Measurements from ENCODE around the gene FILIP1.
"Not testable (repeated sequence)": the region's sequence is repeated elsewhere in the genome, so short reads cannot be mapped to it uniquely, and the experiment has no call there.

Gene FILIP1

DNA sequence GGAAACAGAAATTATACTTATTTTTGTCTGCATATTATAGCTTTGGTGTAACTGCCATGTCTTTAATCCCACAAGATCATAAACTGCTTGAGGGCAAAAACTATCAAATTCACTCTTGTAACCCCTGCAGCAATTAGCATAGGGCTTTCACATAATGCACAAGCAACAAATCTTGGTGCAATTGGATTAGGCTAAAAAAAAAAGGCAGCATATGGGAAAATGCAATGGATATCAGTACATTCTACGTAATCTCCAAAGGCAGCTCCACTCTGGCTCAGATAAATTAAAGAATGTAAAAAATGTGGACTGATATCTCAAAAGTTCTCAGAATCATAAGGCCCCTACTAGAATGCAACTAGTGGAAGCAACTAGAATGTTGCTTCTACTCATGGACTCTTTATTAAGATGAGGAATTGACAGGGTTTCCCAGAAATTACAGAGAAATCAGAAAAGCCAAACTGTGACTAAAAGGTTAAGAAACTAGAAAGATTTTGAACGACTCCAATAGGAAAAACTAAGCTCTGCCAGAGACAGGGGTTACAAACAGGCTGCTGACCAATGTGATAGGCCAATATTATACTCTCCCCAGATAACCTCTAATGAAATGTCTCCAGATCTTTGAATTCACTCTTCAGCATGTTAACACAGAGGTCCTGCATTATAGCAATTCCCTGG lies 55.0 kb downstream of the FILIP1 start:
- Histone ChIP-seq H3K9ac (ENCODE audit: low read length) (no peak overlapping the region), H3K27ac (ENCODE audit: low read length) (no peak overlapping the region), H3K36me3 (replicated peaks; ENCODE audit: low read depth, low read length) (no peaks in the 10 kb centered on the region)

DNA sequence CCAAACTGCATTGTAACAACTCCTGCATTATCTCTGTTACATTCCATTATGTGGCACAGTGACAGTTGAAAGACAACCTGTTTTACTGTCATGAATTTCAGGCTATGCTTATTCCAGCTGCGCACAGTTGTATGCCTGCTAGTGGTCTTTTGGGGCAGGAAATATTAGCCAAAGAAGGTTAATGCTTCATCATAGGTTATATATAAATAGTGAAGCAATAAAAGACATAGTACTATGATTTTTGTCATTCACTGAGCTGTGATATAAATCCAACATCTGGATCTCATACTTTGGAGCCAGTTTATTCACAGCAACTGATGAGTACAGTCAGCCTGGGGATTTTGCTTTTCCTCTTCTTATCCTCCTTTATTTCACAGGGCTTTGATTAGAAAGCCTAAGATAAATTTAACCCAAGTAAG lies 55.6 kb downstream of the FILIP1 start:
- H2AFZ ChIP-seq (ENCODE audit: low read depth, low read length), result no peak overlapping the region
- TF ChIP-seq EZH2phosphoT487 (IDR thresholded peaks at IDR 0.05; ENCODE audit: low read depth), result no peak
- TF ChIP-seq, protein P1, sequence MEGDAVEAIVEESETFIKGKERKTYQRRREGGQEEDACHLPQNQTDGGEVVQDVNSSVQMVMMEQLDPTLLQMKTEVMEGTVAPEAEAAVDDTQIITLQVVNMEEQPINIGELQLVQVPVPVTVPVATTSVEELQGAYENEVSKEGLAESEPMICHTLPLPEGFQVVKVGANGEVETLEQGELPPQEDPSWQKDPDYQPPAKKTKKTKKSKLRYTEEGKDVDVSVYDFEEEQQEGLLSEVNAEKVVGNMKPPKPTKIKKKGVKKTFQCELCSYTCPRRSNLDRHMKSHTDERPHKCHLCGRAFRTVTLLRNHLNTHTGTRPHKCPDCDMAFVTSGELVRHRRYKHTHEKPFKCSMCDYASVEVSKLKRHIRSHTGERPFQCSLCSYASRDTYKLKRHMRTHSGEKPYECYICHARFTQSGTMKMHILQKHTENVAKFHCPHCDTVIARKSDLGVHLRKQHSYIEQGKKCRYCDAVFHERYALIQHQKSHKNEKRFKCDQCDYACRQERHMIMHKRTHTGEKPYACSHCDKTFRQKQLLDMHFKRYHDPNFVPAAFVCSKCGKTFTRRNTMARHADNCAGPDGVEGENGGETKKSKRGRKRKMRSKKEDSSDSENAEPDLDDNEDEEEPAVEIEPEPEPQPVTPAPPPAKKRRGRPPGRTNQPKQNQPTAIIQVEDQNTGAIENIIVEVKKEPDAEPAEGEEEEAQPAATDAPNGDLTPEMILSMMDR (IDR thresholded peaks at IDR 0.05; ENCODE audit: low read depth, low read length), result no peak
- no peak overlapping the region for H3K4me2 ChIP-seq (ENCODE audit: low read length)
- H3K79me2 ChIP-seq (ENCODE audit: low read length), result no peaks in the 10 kb centered on the region
- no peaks in the 10 kb centered on the region for H3K27me3 ChIP-seq (ENCODE audit: low read depth, low read length)
- no peak overlapping the region for H3K9ac ChIP-seq (ENCODE audit: low read length)
- H3K36me3 ChIP-seq (replicated peaks; ENCODE audit: low read depth, low read length), result no peaks in the 10 kb centered on the region
- H4K20me1 ChIP-seq (ENCODE audit: insufficient read depth, low read length), result no peaks in the 10 kb centered on the region
- no peaks in the 10 kb centered on the region for H3K4me1 ChIP-seq (ENCODE audit: low read length)
- no peaks in the 10 kb centered on the region for H3K9me3 ChIP-seq (ENCODE audit: insufficient read depth, low read length)
- no peak overlapping the region for H3K27ac ChIP-seq (ENCODE audit: low read length)
- H3K4me3 ChIP-seq (ENCODE audit: low read length), result no peak overlapping the region

More for the DNA sequence above, 55.0 kb downstream of the FILIP1 start:
- Histone ChIP-seq H3K27me3 (ENCODE audit: low read depth, low read length) (no peaks in the 10 kb centered on the region), H3K4me1 (ENCODE audit: low read length) (no peaks in the 10 kb centered on the region), H3K79me2 (ENCODE audit: low read length) (no peaks in the 10 kb centered on the region), H3K4me3 (ENCODE audit: low read length) (no peak overlapping the region), H3K4me2 (ENCODE audit: low read length) (no peak overlapping the region), H4K20me1 (ENCODE audit: insufficient read depth, low read length) (no peaks in the 10 kb centered on the region), H3K9me3 (ENCODE audit: insufficient read depth, low read length) (no peaks in the 10 kb centered on the region), H2AFZ (ENCODE audit: low read depth, low read length) (no peak overlapping the region)
- no peak for TF ChIP-seq EZH2phosphoT487 (IDR thresholded peaks at IDR 0.05; ENCODE audit: low read depth)
- TF ChIP-seq, protein P1 (IDR thresholded peaks at IDR 0.05; ENCODE audit: low read depth, low read length), result no peak

DNA sequence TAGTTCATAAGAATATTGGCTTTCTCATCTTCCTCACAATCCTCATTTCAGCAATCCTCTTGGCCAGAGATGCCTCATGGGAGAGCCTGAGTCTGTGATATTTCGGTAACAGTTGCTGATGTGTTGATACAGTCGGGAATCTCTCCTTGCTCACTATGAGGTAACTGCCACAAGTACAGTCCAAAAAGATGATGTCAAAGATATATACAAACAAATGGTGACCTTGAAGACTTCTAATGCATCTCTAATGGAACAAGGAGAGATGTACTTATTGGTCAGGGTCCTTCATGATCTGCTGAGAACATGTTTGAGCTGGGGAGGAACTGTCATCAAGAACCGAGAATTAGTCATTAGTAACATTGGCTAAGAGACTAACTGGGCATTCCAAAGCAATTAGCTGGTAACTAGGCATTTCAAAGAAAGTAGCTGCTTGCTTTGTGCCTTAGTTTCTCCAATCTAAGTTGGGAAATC lies 56.1 kb downstream of the FILIP1 start:
- Histone ChIP-seq H3K4me3 (ENCODE audit: low read length) (no peak overlapping the region), H3K9ac (ENCODE audit: low read length) (no peak overlapping the region), H3K9me3 (ENCODE audit: insufficient read depth, low read length) (no peaks in the 10 kb centered on the region), H3K27ac (ENCODE audit: low read length) (no peak overlapping the region), H2AFZ (ENCODE audit: low read depth, low read length) (no peak overlapping the region), H3K27me3 (ENCODE audit: low read depth, low read length) (no peaks in the 10 kb centered on the region), H3K79me2 (ENCODE audit: low read length) (no peaks in the 10 kb centered on the region), H3K4me2 (ENCODE audit: low read length) (no peak overlapping the region), H3K36me3 (replicated peaks; ENCODE audit: low read depth, low read length) (no peaks in the 10 kb centered on the region), H3K4me1 (ENCODE audit: low read length) (no peaks in the 10 kb centered on the region), H4K20me1 (ENCODE audit: insufficient read depth, low read length) (no peaks in the 10 kb centered on the region)
- TF ChIP-seq EZH2phosphoT487 (IDR thresholded peaks at IDR 0.05; ENCODE audit: low read depth), result no peak
- TF ChIP-seq, protein P1 (IDR thresholded peaks at IDR 0.05; ENCODE audit: low read depth, low read length), result no peak

DNA sequence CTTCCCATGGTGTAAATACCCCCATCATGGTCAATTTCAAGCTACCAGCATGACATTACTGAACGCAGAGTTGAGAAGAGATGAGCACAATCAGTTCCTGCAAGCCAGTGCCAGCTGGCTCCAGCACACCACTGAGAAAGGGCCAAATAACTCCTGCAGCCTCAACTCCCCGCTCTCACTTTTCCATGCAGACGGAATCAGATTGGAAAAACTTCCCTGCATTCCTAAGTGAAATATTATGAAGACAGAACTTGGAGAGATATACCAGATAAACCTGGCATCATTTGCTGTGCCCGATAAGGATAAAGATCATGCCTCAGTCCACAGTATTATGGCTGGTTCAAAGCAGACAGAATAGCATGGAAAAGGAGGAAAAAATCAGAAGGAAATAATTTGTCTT lies 56.7 kb downstream of the FILIP1 start:
- H3K4me2 ChIP-seq (ENCODE audit: low read length), result no peak overlapping the region
- TF ChIP-seq, protein P1 (IDR thresholded peaks at IDR 0.05; ENCODE audit: low read depth, low read length), result no peak
- TF ChIP-seq EZH2phosphoT487 (IDR thresholded peaks at IDR 0.05; ENCODE audit: low read depth), result no peak

DNA sequence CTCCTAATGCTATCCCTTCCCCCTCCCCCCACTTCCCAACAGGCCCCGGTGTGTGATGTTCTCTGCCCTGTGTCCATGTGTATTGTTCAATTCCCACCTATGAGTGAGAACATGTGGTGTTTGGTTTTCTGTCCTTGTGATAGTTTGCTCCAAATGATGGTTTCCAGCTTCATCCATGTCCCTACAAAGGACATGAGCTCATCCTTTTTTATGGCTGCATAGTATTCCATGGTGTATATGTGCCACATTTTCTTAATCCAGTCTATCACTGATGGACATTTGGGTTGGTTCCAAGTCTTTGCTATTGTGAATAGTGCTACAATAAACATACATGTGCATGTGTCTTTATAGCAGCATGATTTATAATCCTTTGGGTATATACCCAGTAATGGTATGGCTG lies 60.8 kb downstream of the FILIP1 start:
- not testable (repeated sequence) for H3K9me3 ChIP-seq (ENCODE audit: insufficient read depth, low read length); H2AFZ ChIP-seq (ENCODE audit: low read depth, low read length); H3K27me3 ChIP-seq (ENCODE audit: low read depth, low read length); H4K20me1 ChIP-seq (ENCODE audit: insufficient read depth, low read length); H3K27ac ChIP-seq (ENCODE audit: low read length); H3K4me2 ChIP-seq (ENCODE audit: low read length); H3K4me1 ChIP-seq (ENCODE audit: low read length); H3K79me2 ChIP-seq (ENCODE audit: low read length); H3K4me3 ChIP-seq (ENCODE audit: low read length); H3K36me3 ChIP-seq (replicated peaks; ENCODE audit: low read depth, low read length); H3K9ac ChIP-seq (ENCODE audit: low read length)

More for the DNA sequence above, 56.7 kb downstream of the FILIP1 start:
- no peaks in the 10 kb centered on the region for H3K9me3 ChIP-seq (ENCODE audit: insufficient read depth, low read length)
- no peaks in the 10 kb centered on the region for H4K20me1 ChIP-seq (ENCODE audit: insufficient read depth, low read length)
- no peak overlapping the region for H3K4me3 ChIP-seq (ENCODE audit: low read length)
- H3K36me3 ChIP-seq (replicated peaks; ENCODE audit: low read depth, low read length), result no peaks in the 10 kb centered on the region
- H3K27ac ChIP-seq (ENCODE audit: low read length), result no peak overlapping the region
- H3K79me2 ChIP-seq (ENCODE audit: low read length), result no peaks in the 10 kb centered on the region
- H3K4me1 ChIP-seq (ENCODE audit: low read length), result no peaks in the 10 kb centered on the region
- H2AFZ ChIP-seq (ENCODE audit: low read depth, low read length), result no peak overlapping the region
- no peaks in the 10 kb centered on the region for H3K27me3 ChIP-seq (ENCODE audit: low read depth, low read length)
- no peak overlapping the region for H3K9ac ChIP-seq (ENCODE audit: low read length)

Data from OCI-LY3 (cell line).